Psoas muscle (tissue), 8 donors: Measurements from ENCODE around the gene NAPG. TPM values are rescaled to one million over a fixed set of nuclear protein-coding genes. Genes with fewer than 3 reads are reported as not detected.

Experiments
- ATAC-seq, 4 donors: fragments of 200-7000 bp; cut with Tn5 transposase; one replicate each; pipeline ENCODE4 v1.9.1; 2020; ENCODE audit warnings: moderate library complexity in 3 of 4, mild to moderate bottlenecking in 2 of 4
- DNase-seq, 2 donors: peaks; one replicate each; pipeline ENCODE4 v3.0.0-alpha.2; 2020
- H3K27ac ChIP-seq: fragments of 200-600 bp; one replicate; pipeline ENCODE4 v1.8.0; 2022
- H3K27me3 ChIP-seq, 3 donors: fragments of 200-600 bp in 1 of 3; one replicate each; pipeline versions ENCODE4 v1.6.1 to v1.8.0; 2013 to 2022; ENCODE audit warnings: low read length in 2 of 3, mild to moderate bottlenecking in 2 of 3, moderate library complexity in 1 of 3; ENCODE audit not compliant: insufficient read depth in 3 of 3
- H3K36me3 ChIP-seq, 2 donors: fragments of 200-600 bp in 1 of 2; one replicate each; pipeline versions ENCODE4 v1.6.1 to v1.8.0; 2013 to 2022; ENCODE audit warnings: low read depth in 1 of 2, mild to moderate bottlenecking in 1 of 2, moderate library complexity in 1 of 2; ENCODE audit not compliant: insufficient read depth in 1 of 2
- H3K4me1 ChIP-seq: fragments of 200-600 bp; one replicate; pipeline ENCODE4 v1.8.0; 2022
- H3K4me3 ChIP-seq: fragments of 200-600 bp; one replicate; pipeline ENCODE4 v1.8.0; 2022; ENCODE audit warnings: mild to moderate bottlenecking
- H3K9me3 ChIP-seq: fragments of 200-600 bp; one replicate; pipeline ENCODE4 v1.8.0; 2022
- CTCF ChIP-seq: fragments of 200-600 bp; IDR thresholded peaks from one replicate; pipeline ENCODE4 v1.8.0; 2022; ENCODE audit warnings: antibody characterized with exemption
- WGBS, 3 donors: extraction: QIAGEN DNeasy Blood & Tissue Kit; methylation state at CpG; one replicate each; pipeline versions ENCODE4 v1.1.6 to v1.1.7; 2013; 5-methylcytosine and 5-hydroxymethylcytosine counted together
- intact Hi-C, 2 donors: fragments of 100-400 bp; cut with DNase I; formaldehyde crosslinking; loops; one replicate each; pipeline versions ENCODE4 v1.11.0 to v1.14.2; 2022
- polyA plus RNA-seq, 3 donors: library from polyadenylated mRNA; stranded (reverse); fragments of 200-250 nt; gene quantifications; one replicate each; pipeline ENCODE4 v1.2.3, GENCODE V29; 2013
- total RNA-seq, 4 donors: library from RNA; stranded (reverse); fragmentation: NEBNext Ultra II Directional in 2 of 4; extraction: Animal tissue kit (Norgen Biotek cat#: 25700) in 2 of 4; gene quantifications; one replicate each; pipeline versions ENCODE4 v1.2.1 to v1.2.4, GENCODE V29; 2021 to 2023
- donor health status: healthy with polysubstance abuse.
- donor health status: DM: no; HTN: no; CAD: no; lungs with moderate emphysema.
- donor health status: Bipolar disorder and iron deficiency.
- donor health status: healthy.
- donor health status: DM: yes; HTN: yes; CAD: no.
- donor health status: DM: no; HTN: no; CAD: no.
- donor health status: DM: no; HTN: no; CAD: no.
- donor health status: DM: yes; HTN: yes; CAD: no.

The NAPG gene
- total and polyA plus RNA-seq, 7 donors, result 10.7 to 38.7 (median 22.1) TPM

- Histone ChIP-seq H3K27ac (no peak overlapping the region), H3K27me3 (no peaks in the 10 kb centered on the region), H3K4me3 (no peak overlapping the region), H3K36me3 (no peaks in the 10 kb centered on the region), H3K4me1 (no peaks in the 10 kb centered on the region), H3K9me3 (no peaks in the 10 kb centered on the region)
- WGBS, 3 donors, result 73 to 78% (median 73%) methylated on average over 8 of the region's 8 CpGs
- no peak for ATAC-seq
- no peak for TF ChIP-seq CTCF
- intact Hi-C loops, result loop anchor here in 1 of 2 donors (2.0 to 10.0 kb wide), 2 partner anchors 549 to 717 kb away; no protein-coding TSS in a partner anchor
- DNase-seq, result no peak
Observed at GRCh38 chr18:10521566-10521965, 4.3 kb upstream of the NAPG start.

GRCh38 chr18:10522574-10522973, 3.3 kb upstream of the NAPG start:
- no peak for TF ChIP-seq CTCF
- ATAC-seq, result no peak

GRCh38 chr18:10523544-10523943, 2.3 kb upstream of the NAPG start:
- Histone ChIP-seq H3K4me3 (no peak overlapping the region), H3K27me3 (no peaks in the 10 kb centered on the region), H3K4me1 (peaks cover 15% of the 10 kb centered on the region), H3K9me3 (no peaks in the 10 kb centered on the region), H3K27ac (no peak overlapping the region), H3K36me3 (no peaks in the 10 kb centered on the region)
- intact Hi-C loops, result loop anchor here in 1 of 2 donors (10.0 kb wide), 1 partner anchor 719 kb away; no protein-coding TSS in a partner anchor
- DNase-seq (no peak), ATAC-seq (no peak)
- no peak for TF ChIP-seq CTCF
- WGBS, 3 donors, result 77 to 84% (median 82%) methylated on average over 4 of the region's 4 CpGs

More at GRCh38 chr18:10522574-10522973, 3.3 kb upstream of the NAPG start:
- no peaks in the 10 kb centered on the region for H3K27me3 ChIP-seq
- no peak overlapping the region for H3K27ac ChIP-seq
- H3K4me1 ChIP-seq, result peaks cover 8% of the 10 kb centered on the region
- DNase-seq, result no peak
- H3K36me3 ChIP-seq, result no peaks in the 10 kb centered on the region
- H3K9me3 ChIP-seq, result no peaks in the 10 kb centered on the region
- intact Hi-C loops, result loop anchor here in 1 of 2 donors (10.0 kb wide), 1 partner anchor 718 kb away; no protein-coding TSS in a partner anchor
- WGBS, 3 donors, result 70 to 84% (median 79%) methylated on average over 2 of the region's 2 CpGs
- H3K4me3 ChIP-seq, result no peak overlapping the region

- Histone ChIP-seq H3K36me3 (no peaks in the 10 kb centered on the region), H3K27ac (no peak overlapping the region), H3K4me3 (peak overlapping the region; percentile 91), H3K4me1 (peaks cover 26% of the 10 kb centered on the region), H3K9me3 (no peaks in the 10 kb centered on the region), H3K27me3 (no peaks in the 10 kb centered on the region)
- intact Hi-C loops, result loop anchor here in 1 of 2 donors (10.0 kb wide), 1 partner anchor 720 kb away; no protein-coding TSS in a partner anchor
- no peak for DNase-seq
- no peak for TF ChIP-seq CTCF
- peak in 1 of 4 donors; percentile 13 for ATAC-seq
- WGBS, 3 donors, result 46 to 59% (median 48%) methylated on average over 11 of the region's 11 CpGs
Observed at GRCh38 chr18:10524507-10525370, 1.1 kb upstream of the NAPG start.
